T-helper 2 cell treated with Interferon-gamma antibody and Interleukin-4, amounts not matched to agents 100 ng/mL and 5 ng/mL, for 36 hours (primary cell): Measurements from ENCODE around the gene HPCA. TPM values are rescaled to one million over a fixed set of nuclear protein-coding genes. Genes with fewer than 3 reads are reported as not detected.

Source experiments
- intact Hi-C: fragments of 100-400 bp; cut with micrococcal nuclease; formaldehyde crosslinking; loops from one replicate; pipeline ENCODE4 v1.15.1; 2023
- total RNA-seq: library from RNA; stranded (reverse); gene quantifications from 2 replicates; pipeline ENCODE4 v1.2.3, GENCODE V29; 2022

The HPCA gene
- total RNA-seq, 1 donor from 2014 or later = 0.18 TPM

DNA sequence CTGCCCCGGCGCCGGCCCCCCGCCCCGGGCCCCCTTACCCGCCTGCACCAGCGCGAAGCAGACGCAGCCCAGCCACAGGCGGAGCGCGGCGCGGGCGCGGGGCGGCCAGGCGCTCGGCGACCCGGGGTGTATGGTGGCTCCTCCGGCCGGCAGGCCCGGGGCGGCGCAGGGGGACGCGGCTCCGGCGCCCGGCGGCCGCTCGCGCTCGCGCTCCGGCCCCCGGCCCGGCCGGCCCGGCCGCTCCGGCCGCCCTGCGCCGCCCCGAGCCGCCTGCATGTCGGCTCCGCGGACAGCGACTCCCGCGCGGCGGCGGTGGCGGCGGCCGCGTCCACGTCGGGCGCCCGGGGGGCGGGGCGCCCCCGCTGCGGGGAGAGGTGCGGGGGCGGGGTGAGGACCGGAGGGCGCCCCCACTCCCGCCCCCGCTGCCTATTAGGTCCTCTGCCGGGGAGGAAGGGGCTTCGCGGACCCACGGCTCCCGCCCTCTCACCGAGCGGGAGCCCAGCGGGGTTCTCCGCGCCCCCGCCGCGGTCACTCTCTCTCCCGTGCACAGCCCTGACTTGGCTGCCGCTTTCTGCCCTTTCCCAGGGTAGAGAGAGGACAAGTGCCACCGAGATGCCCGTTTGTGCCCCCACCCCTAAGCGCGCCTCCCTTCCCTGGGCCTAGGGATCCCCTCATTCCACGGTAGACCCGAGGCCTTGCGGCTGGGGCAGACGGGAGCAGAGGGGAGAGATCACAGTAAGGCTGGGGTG, 15.5 kb upstream of the HPCA start, which contains the start of gene FNDC5:
Gene FNDC5, minus strand, starts transcription at position 298 of the 749 bp plus-strand sequence.
- intact Hi-C loops = loop anchor here (10.0 kb wide), 1 partner anchor 604 kb away; the partner anchor contains the start of gene ZSCAN20

DNA sequence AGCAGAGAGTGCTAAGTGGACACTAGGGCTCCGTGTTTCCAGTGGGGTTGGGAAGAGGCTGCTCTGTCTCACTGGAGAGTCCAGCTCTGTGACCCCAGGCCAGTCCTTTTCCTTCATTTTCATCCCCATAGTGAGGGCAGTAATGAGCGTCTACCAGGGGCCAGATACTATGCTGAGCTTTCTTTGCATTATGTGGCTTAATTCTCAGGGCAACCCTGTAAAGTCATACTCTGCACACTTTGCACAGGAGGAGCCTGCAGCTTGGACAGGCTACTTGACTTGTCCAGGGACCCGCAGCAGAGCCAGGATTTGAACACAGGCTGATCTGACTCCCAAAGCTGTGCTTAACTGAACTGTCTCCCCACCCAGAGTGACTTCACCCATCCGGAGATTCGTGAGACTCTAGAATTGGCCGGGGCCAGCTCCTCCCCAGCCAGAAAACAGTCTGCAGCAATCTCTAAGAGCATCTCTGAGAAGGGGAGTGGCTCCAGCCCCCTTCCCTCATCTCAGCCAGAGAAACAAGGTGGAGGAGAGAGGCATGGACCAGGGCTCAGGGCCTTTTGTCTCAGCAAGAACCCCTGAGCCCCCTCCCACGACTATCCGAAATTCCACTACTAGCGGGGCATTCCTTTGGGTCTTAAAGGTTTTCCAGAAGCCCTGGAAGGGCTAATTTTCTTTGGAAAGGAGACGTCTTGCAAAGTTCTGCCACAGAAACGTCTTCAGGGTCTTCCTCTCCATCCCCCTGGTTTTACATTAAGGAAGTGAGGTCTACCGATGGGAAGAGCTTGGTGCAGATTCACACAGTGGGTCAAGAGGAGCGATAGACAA, 14.7 kb upstream of the HPCA start:
- intact Hi-C loops = loop anchor here (1.0 to 10.0 kb wide), 2 partner anchors 159 to 603 kb away; partner anchors contain the start of gene ZSCAN20

DNA sequence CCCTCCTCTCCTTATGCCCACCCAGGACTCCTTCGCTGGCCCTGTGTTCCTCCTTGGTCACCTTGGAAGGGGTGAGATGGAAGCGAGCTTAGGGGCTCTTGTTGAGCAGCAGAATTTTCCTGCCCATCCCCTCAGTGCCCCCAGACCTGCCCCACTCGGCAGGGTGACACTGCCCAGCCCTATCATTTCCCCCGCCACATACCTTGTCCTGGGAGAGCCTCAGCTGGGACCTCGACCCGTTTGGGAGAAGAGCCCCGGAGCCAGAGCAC, 14.2 kb upstream of the HPCA start:
- intact Hi-C loops = loop anchor here (1.0 to 10.0 kb wide), 2 partner anchors 160 to 603 kb away; partner anchors contain the start of gene ZSCAN20

DNA sequence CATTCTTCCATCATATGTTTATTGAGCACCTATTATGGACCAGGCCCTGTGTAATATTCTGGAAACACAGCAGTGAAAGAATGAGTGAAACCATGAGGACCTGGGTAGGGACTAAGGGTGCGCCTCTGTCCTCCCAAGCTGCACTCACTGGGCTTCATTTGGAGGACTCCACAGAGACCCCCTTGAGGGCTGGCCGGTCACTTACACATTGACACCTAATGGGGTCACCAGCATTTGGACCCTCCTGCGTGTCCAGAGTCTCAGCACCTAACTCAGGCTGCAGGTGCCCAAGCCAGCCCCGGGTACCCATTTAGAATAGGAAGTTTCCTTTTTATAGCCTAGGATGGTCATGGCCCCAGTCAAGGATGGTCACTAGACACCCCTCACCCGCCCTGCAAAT, 12.8 kb upstream of the HPCA start:
- intact Hi-C loops = loop anchor here (10.0 kb wide), 1 partner anchor 601 kb away; the partner anchor contains the start of gene ZSCAN20

DNA sequence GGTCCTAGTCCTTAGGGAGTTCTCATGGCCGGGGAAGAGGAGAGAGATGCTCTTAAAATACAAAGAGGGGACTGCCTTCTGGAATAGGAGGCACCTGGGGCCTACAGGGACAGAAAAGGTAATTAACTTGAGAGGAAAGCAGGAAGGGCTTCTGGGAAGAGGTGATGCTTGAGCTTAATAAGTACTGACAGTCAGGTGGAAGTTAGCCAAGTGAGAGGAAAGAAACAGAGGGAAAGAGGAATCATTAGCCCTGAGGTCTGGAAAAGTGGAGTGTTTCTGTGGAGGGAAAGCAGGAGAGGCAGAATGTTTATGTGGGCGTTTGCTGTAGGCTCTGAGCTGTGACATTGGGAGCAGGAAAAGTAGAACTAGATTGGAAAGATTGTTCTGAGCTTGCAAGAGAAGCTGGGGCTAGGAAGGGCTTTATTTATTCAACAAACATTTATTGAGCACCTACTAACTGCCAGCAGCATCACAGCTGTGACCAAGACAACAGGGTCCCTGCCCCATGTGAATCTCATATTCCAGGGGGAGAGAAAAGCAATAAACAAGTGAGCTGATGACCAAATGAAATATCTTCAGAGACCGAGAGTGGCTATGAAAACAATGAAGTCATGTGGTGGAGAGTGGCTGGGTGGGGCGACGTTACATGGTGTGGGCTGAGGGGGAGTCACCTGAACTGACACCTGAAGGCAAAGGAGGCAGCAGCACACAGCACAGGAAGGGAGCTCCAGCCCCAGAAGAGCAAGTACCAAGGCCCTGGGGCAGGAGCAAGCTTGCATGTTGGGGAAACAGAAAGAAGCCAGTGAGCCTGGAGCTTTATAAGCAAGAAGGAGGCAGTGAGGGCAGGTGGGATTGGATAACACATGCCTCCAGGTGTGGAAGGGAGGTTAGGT, 11.2 kb upstream of the HPCA start:
- intact Hi-C loops = loop anchor here (10.0 kb wide), 1 partner anchor 600 kb away; the partner anchor contains the start of gene ZSCAN20

DNA sequence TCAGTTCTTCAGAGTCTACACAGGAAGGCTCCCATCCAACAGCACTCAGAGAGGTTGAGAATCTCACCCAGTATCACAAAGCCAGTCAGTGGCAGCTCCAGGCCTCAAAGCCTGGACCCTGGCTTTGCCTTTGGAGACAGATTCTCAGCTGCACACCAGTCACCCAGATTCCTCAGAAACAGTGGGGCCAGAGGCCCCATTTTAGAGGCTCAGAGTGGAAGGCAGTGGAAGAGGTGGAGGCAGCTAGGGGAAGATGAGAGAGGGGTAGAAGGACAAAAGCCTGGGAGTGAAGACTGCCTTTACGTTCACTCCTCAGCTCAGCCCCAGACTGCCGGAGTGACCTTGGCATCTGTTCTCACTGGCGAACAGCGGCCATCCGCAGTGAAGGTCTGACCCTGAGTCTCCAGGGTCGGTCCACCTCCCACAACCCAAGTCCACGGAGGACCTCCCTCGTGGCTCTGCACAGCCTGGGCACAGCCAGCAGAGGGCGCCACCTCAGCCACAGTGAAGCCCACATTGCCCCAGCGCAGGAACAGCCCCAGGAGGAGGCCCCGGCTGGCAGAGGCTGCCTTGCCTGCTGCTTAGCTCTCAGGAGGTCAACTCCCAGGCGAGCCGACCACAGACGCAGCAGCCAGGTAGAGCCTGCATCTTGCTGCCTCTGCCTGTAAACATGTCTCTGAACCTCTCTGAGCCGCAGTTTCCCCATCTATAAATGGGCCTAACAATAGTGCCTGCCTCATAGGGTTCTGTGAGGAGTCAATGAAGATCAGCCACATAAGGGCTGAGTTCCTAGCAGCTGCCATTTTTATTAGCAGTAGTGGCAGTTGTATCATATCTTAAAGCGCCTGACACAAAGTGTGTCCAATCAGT, 9.7 kb upstream of the HPCA start:
- intact Hi-C loops = loop anchor here (10.0 kb wide), 1 partner anchor 598 kb away; the partner anchor contains the start of gene ZSCAN20

DNA sequence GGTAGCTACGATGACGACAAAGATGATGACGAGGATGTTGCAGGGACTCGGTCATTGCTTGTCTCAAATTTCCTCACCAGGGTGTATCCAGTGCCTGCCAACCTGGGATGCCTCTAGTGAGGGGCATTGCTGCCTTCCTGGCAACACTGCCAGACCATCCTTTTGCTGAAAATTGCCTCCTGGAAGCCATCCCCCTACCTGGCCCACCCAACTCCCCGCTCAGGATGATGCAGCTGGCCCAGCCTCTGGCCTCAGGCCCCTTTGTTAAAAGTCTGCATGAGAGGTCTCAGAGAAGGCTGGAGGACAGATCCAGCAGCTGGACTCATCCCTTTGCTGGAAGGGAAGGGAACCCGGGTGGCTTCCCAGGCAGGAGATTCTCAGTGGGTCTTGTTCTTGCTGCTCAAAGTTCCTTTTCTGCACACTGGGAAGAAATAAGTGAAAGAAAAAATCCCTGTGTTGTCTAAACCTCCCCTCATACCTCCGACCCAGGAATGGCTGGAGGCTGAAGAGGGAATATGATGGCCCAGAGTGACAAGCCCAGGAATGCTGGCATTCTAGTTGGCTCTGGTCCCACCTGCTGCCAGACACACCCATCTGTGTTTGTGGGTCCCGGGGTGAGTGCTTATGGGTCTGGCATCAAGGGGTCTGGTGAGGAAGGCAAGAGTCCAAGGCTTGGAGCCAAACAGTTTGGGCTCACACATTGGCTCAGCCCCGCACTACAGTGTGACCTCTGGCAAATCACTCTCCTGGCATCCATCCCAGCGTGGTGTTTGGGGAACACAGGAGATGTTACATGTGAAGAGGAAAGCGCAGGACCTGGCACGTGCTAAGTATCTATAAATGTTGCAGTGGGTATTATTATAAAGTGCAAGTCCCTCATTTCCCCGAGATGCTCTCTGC, 8.8 kb upstream of the HPCA start:
- intact Hi-C loops = loop anchor here (10.0 kb wide), 1 partner anchor 597 kb away; the partner anchor contains the start of gene ZSCAN20

DNA sequence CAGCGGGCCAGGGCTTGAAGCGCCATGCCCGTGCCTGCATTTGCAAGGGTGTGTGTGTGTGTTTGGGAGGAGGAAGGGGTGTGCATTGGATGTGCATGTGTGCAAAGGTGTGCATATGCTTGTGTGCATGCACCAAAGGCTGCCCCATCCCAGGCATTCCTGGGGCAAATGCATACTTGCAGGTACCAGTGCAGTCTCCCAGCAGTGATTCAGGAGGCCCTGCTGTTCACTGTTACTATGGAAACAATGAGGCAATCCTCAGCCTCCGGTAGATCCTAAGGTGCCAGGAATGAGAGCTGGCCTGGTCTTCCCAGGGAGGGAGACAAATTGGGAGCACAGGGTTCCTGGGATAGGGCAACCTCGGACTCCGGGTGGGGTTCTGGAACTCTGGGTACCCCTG, 8.1 kb upstream of the HPCA start:
- intact Hi-C loops = loop anchor here (10.0 kb wide), 1 partner anchor 597 kb away; the partner anchor contains the start of gene ZSCAN20

DNA sequence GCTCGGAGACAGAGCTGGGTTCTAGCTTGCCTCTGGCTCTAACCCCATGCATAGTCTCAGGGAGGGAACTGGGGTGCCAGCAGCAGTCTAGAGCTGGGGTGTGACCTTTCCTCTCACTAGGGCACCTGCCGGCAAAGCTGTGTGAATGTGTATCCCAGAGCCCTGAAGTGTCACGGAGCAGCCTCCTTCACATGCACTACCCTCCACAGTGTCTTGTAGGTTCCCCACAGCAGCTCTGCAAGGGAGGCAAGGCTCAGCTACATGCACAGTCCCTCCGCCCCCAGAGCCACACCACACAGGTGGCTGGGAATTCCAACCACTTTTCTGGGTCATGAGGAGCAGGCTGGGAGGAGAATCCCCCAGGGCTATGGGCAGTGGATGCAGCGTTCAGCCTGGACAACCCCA, 7.7 kb upstream of the HPCA start:
- intact Hi-C loops = loop anchor here (10.0 kb wide), 1 partner anchor 596 kb away; the partner anchor contains the start of gene ZSCAN20

DNA sequence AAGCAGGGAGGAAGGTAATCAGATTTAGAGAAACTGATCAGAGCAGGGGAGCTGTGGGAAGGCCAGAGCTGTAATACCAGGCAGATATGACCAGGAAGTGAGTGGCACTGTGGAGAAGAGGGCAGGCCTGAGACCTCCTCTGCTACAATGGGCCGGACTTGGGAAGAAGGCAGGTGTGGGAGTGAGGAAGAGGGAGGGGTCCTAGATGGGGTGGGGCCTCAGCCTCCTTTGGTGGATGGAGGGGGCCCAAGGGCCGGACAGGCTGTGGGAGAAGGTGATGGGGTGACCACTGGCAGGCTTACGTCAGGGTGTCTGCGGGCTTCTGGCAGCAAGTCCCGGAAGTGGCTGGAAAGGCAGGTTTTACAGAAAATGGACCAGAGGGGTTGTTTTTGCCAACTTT, 5.0 kb upstream of the HPCA start:
- intact Hi-C loops = no loop called here

DNA sequence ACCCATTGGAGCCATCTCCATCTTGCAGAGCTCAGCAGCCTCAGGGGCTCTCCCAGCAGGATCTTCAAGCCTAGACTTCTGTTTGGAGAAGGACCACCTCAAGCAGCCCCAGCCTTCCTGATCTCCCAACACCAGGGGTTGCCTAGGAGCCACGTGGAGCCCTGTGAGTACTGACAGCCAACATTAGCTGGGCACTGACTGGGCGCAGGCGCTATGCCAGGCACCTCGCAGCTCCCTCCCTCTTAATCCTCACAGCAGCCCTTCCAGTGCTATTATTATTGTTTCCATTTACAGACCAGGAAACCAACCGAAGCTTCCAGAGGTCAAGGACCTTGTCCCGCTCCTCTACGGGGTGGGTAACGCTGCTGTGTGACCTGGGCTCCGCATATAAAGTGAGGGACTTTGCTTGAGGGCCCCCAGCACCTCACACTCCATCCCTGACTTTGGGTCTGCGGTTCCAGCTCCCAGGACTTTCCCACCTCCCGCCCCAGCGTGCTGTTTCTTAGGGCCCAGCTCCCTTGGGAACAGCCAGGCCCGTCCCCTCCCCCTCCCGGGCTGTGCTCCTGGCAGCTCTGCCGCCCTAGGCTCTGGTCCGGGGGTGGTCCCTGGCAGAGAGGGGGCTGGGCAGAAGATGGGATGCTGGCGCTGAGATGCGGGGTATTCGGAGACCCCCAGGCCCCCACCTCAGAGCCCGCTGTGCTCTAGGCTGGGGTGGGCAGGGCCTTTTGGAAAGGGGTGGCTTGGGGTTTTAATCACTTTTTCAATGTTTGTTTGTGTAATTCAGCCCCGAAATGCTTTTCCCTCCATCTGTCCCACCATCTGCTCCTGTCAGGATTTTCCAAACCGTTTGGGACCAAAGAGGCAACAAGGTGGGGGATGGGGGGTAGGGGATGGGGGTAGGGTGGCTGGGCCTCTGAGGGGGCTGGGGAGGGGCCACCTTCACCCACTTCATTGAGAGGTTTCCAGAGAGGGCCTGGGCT, 4.1 kb upstream of the HPCA start:
- intact Hi-C loops = no loop called here

DNA sequence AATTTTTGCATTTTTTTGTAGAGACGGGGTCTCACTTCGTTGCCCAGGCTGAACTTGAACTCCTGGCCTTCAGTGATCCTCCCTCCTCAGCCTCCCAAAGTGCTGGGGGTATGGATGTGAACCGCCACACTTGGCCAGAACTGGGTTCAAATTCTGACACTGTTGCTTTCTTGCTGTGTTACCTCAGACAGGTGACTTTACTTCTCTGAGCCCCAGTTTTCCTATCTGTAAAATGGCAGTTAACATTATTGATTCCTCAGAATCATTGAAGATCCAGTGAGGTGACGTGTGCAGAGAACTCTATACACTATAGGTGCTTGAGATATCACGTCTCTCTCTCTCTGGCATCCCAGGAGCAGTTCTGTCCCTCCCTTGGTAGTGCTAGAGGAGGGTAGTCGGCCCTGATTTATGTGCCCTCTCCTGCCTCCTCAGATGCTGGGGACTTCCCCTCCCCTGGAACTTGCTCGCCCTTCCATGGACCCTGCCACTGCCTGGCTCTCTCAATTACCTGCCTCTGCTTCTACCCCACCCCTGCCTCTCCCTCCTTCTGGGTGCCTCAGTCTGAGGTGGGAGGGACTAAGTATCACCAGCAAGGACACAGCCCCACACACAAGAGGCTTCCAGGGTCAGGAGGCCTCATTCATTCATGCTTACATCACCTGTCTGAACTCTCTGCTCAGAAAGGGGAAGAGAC, 2.8 kb upstream of the HPCA start:
- intact Hi-C loops = no loop called here

DNA sequence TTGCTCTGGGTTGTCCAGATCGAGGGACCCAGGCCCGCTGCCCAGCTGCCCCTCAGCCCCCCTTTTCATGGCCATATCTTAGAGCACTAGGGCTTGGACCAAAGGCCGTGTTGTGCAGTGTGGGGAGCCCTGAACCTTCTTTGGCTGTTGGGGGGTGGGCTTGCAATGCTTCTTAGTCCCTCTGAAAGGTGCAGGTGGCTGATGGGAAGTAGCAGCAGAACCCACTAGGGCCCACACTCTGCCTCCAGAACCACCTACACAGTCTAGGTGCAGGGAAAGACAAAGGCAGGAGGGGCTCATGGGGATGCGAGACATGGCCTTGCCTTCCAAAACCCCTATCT, 2.3 kb upstream of the HPCA start:
- intact Hi-C loops = no loop called here

DNA sequence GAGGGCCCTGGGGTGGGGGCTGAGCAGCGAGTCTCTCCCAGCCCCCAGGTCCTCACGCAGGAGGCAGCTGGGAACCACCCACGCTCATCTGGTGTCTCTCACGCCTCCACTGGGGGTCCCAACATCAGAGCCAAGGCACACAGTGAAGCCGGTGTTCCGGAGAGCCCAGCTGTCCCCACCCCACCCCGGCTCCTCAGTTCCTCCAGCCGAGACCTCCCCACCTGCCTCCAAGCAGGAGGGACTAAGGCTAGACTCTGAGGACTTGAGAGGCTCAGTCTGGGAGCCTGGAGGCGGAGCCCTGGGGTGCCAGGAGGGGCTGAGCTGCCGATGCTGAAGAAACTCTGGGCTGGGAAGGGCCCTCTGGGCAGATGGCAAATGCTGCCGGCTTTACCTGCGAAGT, 1.6 kb upstream of the HPCA start:
- intact Hi-C loops = no loop called here

DNA sequence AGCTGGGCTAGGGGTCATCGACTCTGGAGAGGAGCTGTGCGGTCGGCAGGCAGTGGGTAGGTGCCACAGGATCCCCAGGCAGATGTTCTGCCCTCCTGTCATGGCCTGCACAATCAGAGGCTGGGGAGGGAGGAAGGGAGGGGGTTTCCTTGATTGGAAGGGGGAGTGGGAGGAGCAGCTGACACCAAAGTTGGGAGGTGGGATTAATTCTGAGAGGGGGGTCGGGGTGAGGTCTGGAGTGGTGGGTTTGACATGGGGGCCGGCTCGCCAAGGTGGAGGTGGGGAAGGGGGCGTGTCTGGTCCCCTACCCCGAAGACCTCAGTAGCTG, 651 bp upstream of the HPCA start:
- intact Hi-C loops = no loop called here

DNA sequence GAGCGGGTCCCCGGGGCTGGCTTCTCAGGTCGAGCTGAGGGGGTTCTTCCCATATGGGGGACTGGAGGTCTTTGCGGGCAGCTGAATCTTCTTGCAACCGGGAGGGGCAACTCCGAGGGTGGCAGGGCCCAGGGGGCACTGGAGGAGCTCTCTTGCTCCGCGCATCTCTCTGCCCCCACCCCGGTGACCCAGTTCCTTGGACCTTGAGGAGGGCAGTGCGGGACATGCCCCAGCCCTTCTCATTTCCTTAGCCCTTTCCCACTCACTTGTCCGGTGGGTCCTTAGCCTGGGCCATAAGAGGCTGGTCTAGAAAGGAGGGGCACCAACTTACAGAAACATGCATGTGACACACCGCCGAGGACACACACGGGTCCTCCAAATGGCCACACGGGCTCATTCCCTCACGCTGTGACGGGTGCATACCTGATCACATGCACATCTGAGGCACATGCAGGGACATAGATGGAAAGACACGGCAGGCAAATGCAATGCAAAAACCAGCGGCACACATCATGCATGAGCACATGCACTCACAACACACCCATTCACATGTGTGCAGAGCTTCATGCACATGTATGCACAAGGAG, 630 bp downstream of the HPCA start:
- intact Hi-C loops = no loop called here

DNA sequence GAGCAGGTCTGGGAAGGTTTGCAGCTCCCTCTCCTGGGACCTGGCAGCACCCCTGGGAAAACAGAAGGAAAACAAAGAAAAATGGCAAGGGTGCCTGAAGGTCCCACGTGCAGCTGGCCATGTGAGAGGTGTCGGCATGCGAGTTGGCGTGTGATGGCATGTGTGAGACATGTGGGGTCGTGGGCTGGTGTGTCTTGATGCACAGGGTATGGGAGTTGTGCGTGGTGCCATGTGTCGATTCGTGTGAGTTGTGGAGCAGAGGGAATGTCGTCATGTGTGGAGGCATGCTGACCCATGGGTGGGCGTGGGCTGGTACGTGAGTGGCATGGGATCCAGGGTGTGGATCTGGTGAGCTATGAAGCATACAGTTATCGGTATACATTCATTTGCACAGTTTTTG, 1.3 kb downstream of the HPCA start:
- intact Hi-C loops = no loop called here
